ENCODE measurements around the gene DPYSL4. TPM values are rescaled to one million over a fixed set of nuclear protein-coding genes. Genes with fewer than 3 reads are reported as not detected.

The DPYSL4 gene
- polyA plus RNA-seq, 1 donor from 2014 or later: not detected

DNA sequence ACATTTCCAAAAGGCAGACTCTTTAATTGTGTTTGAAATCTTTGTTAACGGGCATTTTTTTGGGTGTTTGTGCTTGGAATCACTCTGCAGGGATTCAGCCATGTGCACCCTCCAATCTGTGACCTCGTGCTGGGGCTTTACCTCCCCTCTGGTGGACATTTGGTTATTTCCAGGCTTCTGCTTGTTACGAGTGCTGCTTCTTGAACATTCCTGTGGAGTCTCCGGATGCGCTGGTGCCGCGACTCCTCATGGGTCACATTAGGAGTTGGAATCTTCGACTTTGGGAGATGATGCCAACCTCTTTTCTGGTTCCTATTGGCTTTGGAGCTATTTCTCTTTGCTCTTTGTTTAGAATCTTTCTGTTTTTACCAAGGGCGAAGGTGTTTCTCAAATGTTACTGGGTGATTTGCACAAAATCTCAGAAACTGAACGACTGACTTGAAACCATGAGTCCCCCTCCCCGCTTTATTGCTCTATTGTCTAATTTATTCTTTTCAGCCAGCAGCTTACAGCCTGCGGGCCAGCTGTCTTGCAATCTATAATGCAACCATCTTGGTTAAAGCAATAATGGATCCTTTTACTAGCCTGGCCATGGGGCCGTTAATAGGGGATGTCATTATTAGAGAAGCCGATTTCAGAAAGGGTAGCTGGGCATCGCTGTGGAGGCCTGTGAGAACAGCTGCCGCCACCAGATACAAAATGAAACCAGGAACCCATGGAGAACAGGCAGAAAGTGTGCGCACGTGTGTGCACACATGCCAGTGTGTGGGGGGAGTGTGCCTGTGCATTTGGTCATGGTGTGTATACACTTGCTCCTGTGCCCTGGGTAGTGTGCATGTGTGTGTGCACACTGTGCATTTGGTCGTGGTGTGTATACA is 9.9 kb upstream of the DPYSL4 start:
- no peaks in the 10 kb centered on the region for H3K4me1 Mint-ChIP-seq
- H3K9me3 Mint-ChIP-seq: peaks cover 0 to 4% (median 0%) of the 10 kb centered on the region in 3 donors
- H3K36me3 Mint-ChIP-seq: peaks cover 1% of the 10 kb centered on the region
- no peak overlapping the region for H3K4me3 Mint-ChIP-seq
- H3K27ac Mint-ChIP-seq: peak overlapping the region in 1 of 3 donors; percentile 55
- H3K27me3 Mint-ChIP-seq: peaks cover 28% of the 10 kb centered on the region

DNA sequence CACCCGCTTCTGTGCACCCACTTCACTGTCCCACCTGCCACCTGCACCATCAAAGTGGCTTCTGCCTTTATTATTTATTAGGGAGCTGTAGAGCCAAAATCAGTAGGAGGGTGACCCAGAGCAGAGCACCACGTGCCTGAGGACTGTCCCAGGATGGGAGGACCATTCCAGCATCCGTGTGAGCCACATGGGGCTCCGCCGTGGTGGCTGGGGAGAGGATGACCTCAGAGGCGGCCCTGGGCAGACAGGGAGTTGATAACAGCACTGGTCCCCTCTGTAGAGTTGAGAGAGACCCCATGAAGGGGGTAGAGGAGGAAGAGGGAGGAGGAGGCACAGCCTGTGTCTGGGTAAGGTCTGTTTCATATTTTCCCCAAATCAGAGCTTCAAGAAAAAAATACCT is 8.7 kb upstream of the DPYSL4 start:
- Mint-ChIP-seq H3K27ac (no peak overlapping the region), H3K27me3 (peaks cover 32% of the 10 kb centered on the region), H3K4me1 (no peaks in the 10 kb centered on the region), H3K36me3 (no peaks in the 10 kb centered on the region), H3K9me3 (peaks cover 0 to 4% (median 0%) of the 10 kb centered on the region in 3 donors), H3K4me3 (no peak overlapping the region)

- no peak overlapping the region for H3K27ac Mint-ChIP-seq
- H3K27me3 Mint-ChIP-seq: peaks cover 34% of the 10 kb centered on the region
Measured at GRCh38 chr10:132178672-132179545, 7.8 kb upstream of the DPYSL4 start.

DNA sequence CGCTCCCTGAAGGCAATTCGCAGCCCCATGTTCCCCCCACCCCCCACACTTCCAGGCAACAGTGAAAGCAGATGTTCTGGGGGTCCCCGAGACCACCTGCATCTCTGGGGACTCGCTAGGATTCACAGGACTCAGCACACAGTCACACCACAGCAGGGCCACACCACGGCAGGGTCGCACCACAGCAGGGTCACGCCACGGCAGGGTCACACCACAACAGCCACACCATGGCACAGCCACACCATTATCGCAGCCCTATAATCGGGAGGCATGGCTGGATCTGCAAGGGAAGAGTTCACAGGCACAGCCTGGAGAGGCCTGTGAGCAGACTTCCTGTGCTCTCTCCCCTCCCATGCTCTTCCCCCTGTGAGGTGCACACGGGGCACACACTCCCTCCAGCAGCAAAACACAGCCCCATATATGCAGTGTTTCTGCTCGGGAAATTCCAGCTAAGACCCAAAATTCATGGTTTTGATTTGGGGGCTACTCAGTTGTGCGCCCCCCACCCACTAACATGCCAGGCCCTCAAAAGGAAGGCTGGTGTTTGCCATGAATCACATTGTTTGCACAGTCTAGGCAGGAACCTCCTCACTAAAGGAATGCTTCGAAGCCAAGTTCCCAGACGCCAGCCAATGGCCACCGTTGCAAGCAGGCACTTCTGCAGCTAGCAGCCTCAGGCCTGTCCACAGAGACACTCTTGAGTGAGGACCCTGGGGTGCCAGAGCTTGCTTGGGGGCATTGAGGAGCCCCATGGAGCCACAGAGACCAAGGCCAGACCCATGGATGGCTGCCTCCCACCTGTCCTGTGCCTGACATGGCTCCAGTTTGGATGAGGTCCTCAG is 7.0 kb upstream of the DPYSL4 start:
- Mint-ChIP-seq H3K36me3 (no peaks in the 10 kb centered on the region), H3K9me3 (peaks cover 0 to 3% (median 0%) of the 10 kb centered on the region in 3 donors), H3K4me3 (no peak overlapping the region), H3K27me3 (peaks cover 36% of the 10 kb centered on the region), H3K27ac (no peak overlapping the region), H3K4me1 (peaks cover 0 to 4% (median 0%) of the 10 kb centered on the region in 3 donors)

More at GRCh38 chr10:132178672-132179545, 7.8 kb upstream of the DPYSL4 start:
- Mint-ChIP-seq H3K4me3 (peak overlapping the region in 1 of 4 donors; percentile 12), H3K36me3 (no peaks in the 10 kb centered on the region), H3K4me1 (peaks cover 0 to 1% (median 0%) of the 10 kb centered on the region in 3 donors), H3K9me3 (peaks cover 0 to 4% (median 0%) of the 10 kb centered on the region in 3 donors)

DNA sequence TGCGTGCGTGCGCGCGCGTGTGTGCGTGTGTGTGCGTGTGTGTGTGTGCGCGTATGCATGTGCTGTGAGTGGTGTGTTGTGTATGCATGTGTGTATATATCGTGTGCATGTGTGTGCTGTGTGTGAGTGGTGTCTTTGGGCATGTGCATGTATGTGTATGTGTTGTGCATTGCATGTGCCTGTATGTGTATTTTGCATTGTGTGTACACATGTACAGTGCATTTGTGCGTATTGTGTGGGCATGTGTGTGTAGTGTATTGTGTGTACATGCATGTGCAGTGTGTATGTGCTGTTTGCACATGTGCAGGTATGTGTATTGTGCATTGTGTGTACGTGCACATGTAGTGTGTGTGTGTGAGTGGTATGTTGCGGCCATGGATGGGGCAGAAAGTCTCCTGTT is 6.0 kb upstream of the DPYSL4 start:
- H3K27me3 Mint-ChIP-seq: peaks cover 42% of the 10 kb centered on the region
- peaks cover 1% of the 10 kb centered on the region for H3K36me3 Mint-ChIP-seq
- peaks cover 0 to 4% (median 0%) of the 10 kb centered on the region in 3 donors for H3K4me1 Mint-ChIP-seq
- H3K9me3 Mint-ChIP-seq: no peaks in the 10 kb centered on the region
- H3K27ac Mint-ChIP-seq: no peak overlapping the region
- H3K4me3 Mint-ChIP-seq: no peak overlapping the region

DNA sequence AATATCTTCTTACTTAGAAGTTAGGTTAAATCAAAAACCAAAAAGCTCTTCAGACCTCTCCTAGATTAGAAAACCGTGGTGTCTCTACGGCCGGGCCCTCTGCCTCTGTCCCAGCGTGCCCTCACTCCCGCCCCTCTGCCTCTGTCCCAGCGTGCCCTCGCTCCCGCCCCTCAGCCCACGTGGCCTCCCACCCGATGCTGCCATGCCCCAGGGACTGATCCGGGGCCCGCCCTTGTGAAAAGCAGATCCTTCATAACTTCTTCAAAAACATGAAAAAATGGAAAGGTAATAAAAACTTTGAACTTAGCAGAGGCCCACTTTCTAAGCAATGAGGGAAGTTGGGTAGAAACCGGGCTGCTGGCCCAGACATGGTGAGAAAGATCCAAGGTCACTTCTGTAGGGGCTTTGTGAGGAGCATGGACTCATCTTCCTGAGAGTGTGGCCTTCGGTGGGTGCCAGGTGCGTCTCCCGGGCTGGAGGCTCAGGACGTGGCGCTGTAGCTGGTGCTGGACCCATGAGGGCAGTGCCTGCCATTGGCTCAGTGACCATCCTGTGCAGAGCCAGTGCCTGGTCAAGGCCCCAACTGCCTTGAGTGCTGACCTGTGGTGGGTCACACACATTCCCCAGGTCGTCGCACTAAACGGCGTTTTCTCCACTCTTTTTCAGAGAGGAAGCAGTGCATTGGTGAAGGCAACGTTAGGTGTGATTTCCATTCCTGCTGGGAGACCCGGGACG is 4.9 kb upstream of the DPYSL4 start:
- Mint-ChIP-seq H3K27me3 (peaks cover 39% of the 10 kb centered on the region), H3K36me3 (peaks cover 1% of the 10 kb centered on the region), H3K27ac (no peak overlapping the region), H3K9me3 (no peaks in the 10 kb centered on the region), H3K4me3 (peak overlapping the region in 1 of 4 donors; percentile 21), H3K4me1 (peaks cover 0 to 4% (median 0%) of the 10 kb centered on the region in 3 donors)

DNA sequence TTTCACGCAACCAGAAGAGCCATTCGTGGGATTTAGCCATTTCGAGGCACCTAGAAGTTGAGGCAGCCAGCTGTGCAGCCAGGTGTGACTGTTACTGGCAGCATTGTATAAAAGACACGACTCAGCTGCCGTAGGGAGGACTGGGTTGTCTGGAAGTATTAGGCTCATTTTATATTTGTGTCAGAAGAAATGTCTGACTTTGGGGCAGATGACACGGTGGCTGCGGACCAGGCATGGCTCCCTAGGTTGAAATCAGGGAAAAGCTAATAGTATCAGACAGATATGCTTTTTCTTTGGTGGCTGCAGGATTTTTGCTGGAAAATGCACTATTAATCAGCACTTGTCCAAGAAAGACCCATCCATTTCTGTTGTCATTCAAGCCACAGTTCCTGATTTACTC is 4.2 kb upstream of the DPYSL4 start:
- H3K9me3 Mint-ChIP-seq: no peaks in the 10 kb centered on the region
- H3K36me3 Mint-ChIP-seq: peaks cover 1% of the 10 kb centered on the region
- H3K4me3 Mint-ChIP-seq: no peak overlapping the region
- no peak overlapping the region for H3K27ac Mint-ChIP-seq
- peaks cover 32% of the 10 kb centered on the region for H3K27me3 Mint-ChIP-seq
- H3K4me1 Mint-ChIP-seq: peaks cover 0 to 4% (median 0%) of the 10 kb centered on the region in 3 donors

DNA sequence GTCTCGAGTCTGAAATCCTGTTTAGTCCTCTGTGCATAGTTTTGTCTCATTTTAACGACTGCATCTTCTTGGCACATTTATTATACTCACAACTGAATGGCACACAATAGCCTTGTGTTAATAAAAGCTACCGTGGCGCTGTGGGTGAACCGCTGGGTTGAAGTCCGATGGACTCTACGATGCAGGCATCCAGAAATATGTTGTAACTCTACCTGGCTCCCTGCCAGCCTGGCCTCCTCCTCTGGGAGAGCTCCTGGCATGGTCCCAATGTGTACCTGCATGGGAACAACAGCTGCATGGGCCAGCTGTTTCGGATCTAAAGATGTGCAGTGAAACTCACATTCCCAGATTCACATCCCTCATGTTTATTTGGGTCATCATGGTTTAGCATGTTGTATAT is 3.7 kb upstream of the DPYSL4 start:
- Mint-ChIP-seq H3K4me1 (peaks cover 0 to 4% (median 0%) of the 10 kb centered on the region in 3 donors), H3K9me3 (no peaks in the 10 kb centered on the region), H3K4me3 (peak overlapping the region in 1 of 4 donors; percentile 44), H3K27ac (no peak overlapping the region), H3K27me3 (peaks cover 34% of the 10 kb centered on the region), H3K36me3 (peaks cover 1% of the 10 kb centered on the region)

DNA sequence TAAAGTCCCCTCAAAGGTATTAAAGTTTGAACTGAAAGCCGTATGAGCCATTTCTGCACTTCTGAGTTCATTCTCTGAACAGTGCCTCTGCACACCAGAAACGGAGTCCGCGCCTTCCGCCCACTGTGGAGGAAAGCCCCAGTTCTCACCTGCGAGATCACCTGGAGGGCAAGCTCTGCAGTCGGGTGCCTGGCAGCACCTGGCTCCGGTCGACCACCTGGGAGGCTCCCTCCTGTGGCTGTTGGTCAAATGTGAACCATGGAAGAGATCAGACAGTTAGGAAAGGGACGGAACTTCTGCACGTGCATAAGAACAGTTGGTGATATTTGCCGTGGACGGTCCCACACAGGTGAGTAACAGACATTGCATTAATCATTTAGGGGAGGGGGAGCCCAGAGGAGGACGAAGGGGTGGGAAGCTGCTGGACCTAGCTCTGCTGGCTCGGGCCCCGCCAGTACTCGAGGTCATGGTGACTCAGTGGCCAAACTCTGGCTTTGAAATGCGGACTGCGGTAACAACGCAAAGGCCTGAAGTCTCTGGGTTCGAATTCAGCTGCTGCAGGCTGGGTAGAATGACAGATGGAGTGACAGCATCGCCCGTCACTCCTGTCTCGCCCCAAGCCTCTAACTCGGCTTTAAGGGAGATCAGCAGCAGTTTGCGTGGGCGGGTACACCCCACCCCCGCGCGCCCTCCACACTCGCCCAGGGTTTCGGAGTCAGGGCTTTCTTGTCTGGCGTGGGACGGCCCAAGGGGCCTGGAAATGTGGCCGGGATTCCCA is 1.7 kb upstream of the DPYSL4 start:
- Mint-ChIP-seq H3K27ac (no peak overlapping the region), H3K36me3 (peaks cover 1% of the 10 kb centered on the region), H3K27me3 (peaks cover 45% of the 10 kb centered on the region), H3K9me3 (peaks cover 0 to 2% (median 0%) of the 10 kb centered on the region in 3 donors), H3K4me3 (peak overlapping the region in 2 of 4 donors; percentile 39 to 49), H3K4me1 (peaks cover 0 to 4% (median 0%) of the 10 kb centered on the region in 3 donors)

DNA sequence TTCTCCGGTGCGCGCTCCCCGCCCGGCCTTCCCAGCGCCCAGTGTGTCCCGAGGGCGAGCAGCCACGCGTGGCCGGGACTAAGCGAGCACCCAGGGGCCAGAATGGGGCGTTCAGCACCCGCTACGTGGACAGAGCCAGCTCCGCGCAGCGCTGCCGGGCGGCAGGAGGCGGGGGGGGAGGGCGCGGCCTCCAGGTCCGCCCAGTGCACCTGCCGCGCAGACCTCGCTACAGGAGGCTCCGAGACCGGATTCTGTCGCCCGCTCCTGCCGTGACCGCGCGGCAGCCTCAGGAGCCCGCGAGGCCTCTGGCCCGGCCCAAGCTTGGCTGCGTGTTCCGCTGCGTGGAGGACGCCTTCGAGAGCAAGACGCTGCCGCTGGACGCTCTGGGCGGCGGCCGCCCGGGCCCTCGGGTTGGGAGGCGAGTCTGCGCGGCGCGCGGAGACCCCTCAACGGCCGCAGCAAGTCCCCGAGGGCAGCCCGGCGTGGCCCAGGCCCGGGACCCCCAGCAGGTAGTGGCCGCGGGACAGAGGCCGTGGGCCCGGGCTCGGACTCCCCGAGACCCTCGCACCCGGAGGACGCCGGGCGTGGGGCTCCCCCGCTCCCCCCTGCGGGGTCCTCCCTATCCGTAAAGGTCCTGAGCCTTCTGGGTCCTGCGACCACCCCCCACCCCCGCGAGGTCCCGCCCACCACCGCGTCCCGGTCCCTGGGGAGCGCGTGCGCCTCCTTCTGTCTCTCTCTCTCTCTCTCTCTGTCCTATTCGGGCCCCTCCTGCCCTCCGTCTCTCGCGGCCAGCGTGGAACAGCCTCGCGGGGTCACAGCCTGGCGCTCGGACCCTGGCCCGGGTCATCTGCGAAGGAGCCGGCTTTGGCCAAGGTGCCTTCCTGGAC is 904 bp upstream of the DPYSL4 start:
- H3K4me3 Mint-ChIP-seq: no peak overlapping the region

GRCh38 chr10:132187430-132188138 is 836 bp downstream of the DPYSL4 start:
- Mint-ChIP-seq H3K27ac (peak overlapping the region in 1 of 3 donors; percentile 71), H3K36me3 (peaks cover 1% of the 10 kb centered on the region), H3K9me3 (peaks cover 0 to 2% (median 0%) of the 10 kb centered on the region in 3 donors), H3K4me3 (peak overlapping the region in 1 of 4 donors; percentile 66), H3K4me1 (peaks cover 0 to 4% (median 0%) of the 10 kb centered on the region in 3 donors), H3K27me3 (peaks cover 40% of the 10 kb centered on the region)

More for the DNA sequence above, 904 bp upstream of the DPYSL4 start:
- Mint-ChIP-seq H3K27me3 (peaks cover 46% of the 10 kb centered on the region), H3K9me3 (peaks cover 0 to 2% (median 0%) of the 10 kb centered on the region in 3 donors), H3K4me1 (peaks cover 0 to 4% (median 0%) of the 10 kb centered on the region in 3 donors), H3K36me3 (peaks cover 1% of the 10 kb centered on the region), H3K27ac (no peak overlapping the region)

- Mint-ChIP-seq H3K27ac (peak overlapping the region in 1 of 3 donors; percentile 71), H3K27me3 (peaks cover 39% of the 10 kb centered on the region), H3K4me1 (peaks cover 0 to 4% (median 0%) of the 10 kb centered on the region in 3 donors), H3K4me3 (peak overlapping the region in 2 of 4 donors; percentile 35 to 66), H3K36me3 (peaks cover 1% of the 10 kb centered on the region), H3K9me3 (peaks cover 0 to 2% (median 0%) of the 10 kb centered on the region in 3 donors)
Measured at GRCh38 chr10:132188331-132188730, 1.6 kb downstream of the DPYSL4 start.
